GM12873 (cell line): ENCODE measurements around the gene ALDH1L1.

Experiments used
- CTCF ChIP-seq: IDR thresholded peaks from 2 replicates; pipeline ENCODE4 v1.5.1; 2012; ENCODE audit warnings: low read depth, mild to moderate bottlenecking, moderate library complexity, low read length, control low read depth; ENCODE audit not compliant: insufficient read depth; ENCODE audit errors: missing control alignments

Gene ALDH1L1

GRCh38 chr3:126102011-126102410, 78.4 kb downstream of the ALDH1L1 start:
- TF ChIP-seq CTCF, result no peak

GRCh38 chr3:126101521-126101982, 78.8 kb downstream of the ALDH1L1 start:
- no peak for TF ChIP-seq CTCF

GRCh38 chr3:126100634-126101301, 79.6 kb downstream of the ALDH1L1 start:
- TF ChIP-seq CTCF, result no peak

GRCh38 chr3:126100269-126100633, 80.1 kb downstream of the ALDH1L1 start:
- TF ChIP-seq CTCF, result no peak

- TF ChIP-seq CTCF, result no peak
These were observed 82.0 kb downstream of the ALDH1L1 start for GRCh38 chr3:126098391-126098858.

- TF ChIP-seq CTCF, result no peak
These were observed 82.6 kb downstream of the ALDH1L1 start for GRCh38 chr3:126097801-126098200.

GRCh38 chr3:126087552-126088175, 92.7 kb downstream of the ALDH1L1 start:
- no peak for TF ChIP-seq CTCF
